ENCODE measurements around the gene CYGB.

DNA sequence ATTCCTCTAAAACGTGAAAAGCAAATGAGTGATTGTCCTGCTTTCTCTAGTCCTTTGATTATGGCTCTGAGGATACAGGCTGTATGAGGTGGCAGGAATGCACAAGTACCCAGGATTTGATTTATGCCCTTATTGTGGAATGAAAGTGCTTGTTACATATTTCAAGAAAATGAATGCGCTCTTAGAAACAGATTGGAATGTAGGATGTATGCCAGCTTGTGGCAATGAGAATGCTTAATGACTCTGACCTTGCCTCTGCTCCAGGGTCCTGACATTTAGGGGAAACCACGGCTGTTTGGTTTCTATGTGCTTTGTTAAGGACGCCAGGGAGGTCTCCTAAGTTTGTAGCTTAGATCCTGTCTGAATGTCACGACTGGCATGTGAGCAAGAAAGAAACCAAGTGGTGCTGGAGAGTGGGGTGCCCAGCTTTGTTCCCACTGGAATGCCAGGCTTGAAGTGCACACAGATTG lies 24.3 kb upstream of the CYGB start:
- no peak for TF ChIP-seq POLR2A (IDR thresholded peaks at IDR 0.05)
- TF ChIP-seq, protein P1, sequence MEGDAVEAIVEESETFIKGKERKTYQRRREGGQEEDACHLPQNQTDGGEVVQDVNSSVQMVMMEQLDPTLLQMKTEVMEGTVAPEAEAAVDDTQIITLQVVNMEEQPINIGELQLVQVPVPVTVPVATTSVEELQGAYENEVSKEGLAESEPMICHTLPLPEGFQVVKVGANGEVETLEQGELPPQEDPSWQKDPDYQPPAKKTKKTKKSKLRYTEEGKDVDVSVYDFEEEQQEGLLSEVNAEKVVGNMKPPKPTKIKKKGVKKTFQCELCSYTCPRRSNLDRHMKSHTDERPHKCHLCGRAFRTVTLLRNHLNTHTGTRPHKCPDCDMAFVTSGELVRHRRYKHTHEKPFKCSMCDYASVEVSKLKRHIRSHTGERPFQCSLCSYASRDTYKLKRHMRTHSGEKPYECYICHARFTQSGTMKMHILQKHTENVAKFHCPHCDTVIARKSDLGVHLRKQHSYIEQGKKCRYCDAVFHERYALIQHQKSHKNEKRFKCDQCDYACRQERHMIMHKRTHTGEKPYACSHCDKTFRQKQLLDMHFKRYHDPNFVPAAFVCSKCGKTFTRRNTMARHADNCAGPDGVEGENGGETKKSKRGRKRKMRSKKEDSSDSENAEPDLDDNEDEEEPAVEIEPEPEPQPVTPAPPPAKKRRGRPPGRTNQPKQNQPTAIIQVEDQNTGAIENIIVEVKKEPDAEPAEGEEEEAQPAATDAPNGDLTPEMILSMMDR (IDR thresholded peaks at IDR 0.05), result no peak

Measured in adrenal gland (tissue), 5 donors.